Activated CD4-positive, alpha-beta T cell treated with anti-CD3 and anti-CD28 coated beads for 48 hours (primary cell): Measurements from ENCODE around the gene AFF3.

ENCODE experiments used
- DNase-seq: peaks from one replicate; pipeline ENCODE4 v3.0.0-alpha.2; 2020

AFF3 gene

GRCh38 chr2:99918389-99918788 lies 224.0 kb downstream of the AFF3 start:
- DNase-seq: no peak

GRCh38 chr2:99915108-99915675 lies 227.2 kb downstream of the AFF3 start:
- DNase-seq: no peak

GRCh38 chr2:99911736-99912135 lies 230.7 kb downstream of the AFF3 start:
- DNase-seq: no peak

- DNase-seq: no peak
Observed at GRCh38 chr2:99910902-99911301, 231.5 kb downstream of the AFF3 start.

GRCh38 chr2:99905636-99906035 lies 236.8 kb downstream of the AFF3 start:
- DNase-seq: no peak

GRCh38 chr2:99905025-99905424 lies 237.4 kb downstream of the AFF3 start:
- no peak for DNase-seq

- DNase-seq: no peak
Observed at GRCh38 chr2:99903981-99904380, 238.4 kb downstream of the AFF3 start.

GRCh38 chr2:99900556-99900955 lies 241.8 kb downstream of the AFF3 start:
- no peak for DNase-seq

- no peak for DNase-seq
Observed at GRCh38 chr2:99899882-99900281, 242.5 kb downstream of the AFF3 start.

GRCh38 chr2:99899058-99899855 lies 243.1 kb downstream of the AFF3 start:
- DNase-seq: no peak

- DNase-seq: no peak
Observed at GRCh38 chr2:99898336-99899048, 243.9 kb downstream of the AFF3 start.

- DNase-seq: no peak
Observed at GRCh38 chr2:99891428-99891780, 251.0 kb downstream of the AFF3 start.

GRCh38 chr2:99890568-99891427 lies 251.6 kb downstream of the AFF3 start:
- DNase-seq: no peak

- no peak for DNase-seq
Observed at GRCh38 chr2:99888617-99889016, 253.8 kb downstream of the AFF3 start.

GRCh38 chr2:99886418-99886817 lies 256.0 kb downstream of the AFF3 start:
- no peak for DNase-seq

GRCh38 chr2:99883358-99883757 lies 259.0 kb downstream of the AFF3 start:
- no peak for DNase-seq

GRCh38 chr2:99881901-99882591 lies 260.3 kb downstream of the AFF3 start:
- no peak for DNase-seq

- DNase-seq: no peak
Observed at GRCh38 chr2:99880964-99881294, 261.5 kb downstream of the AFF3 start.

GRCh38 chr2:99880148-99880963 lies 262.0 kb downstream of the AFF3 start:
- no peak for DNase-seq

GRCh38 chr2:99879481-99879880 lies 262.9 kb downstream of the AFF3 start:
- no peak for DNase-seq

- no peak for DNase-seq
Observed at GRCh38 chr2:99878581-99879350, 263.6 kb downstream of the AFF3 start.
